SK-MEL-5 (cell line): Measurements from ENCODE around the gene APLF. TPM values are rescaled to one million over a fixed set of nuclear protein-coding genes. Genes with fewer than 3 reads are reported as not detected.
A peak's percentile ranks its signal among the peaks of the same experiment; 100 is the strongest.
"Not testable (repeated sequence)": the region's sequence is repeated elsewhere in the genome, so short reads cannot be mapped to it uniquely, and the experiment has no call there.

Experiments used
- DNase-seq: peaks from one replicate; pipeline ENCODE4 v3.0.0-alpha.2; 2016; ENCODE audit warnings: low read depth, low spot score
- in situ Hi-C: cut with HindIII; loops from 2 replicates; pipeline ENCODE4 v1.10.0; 2016; ENCODE audit warnings: low sequenced_read_pairs, high pct_unique_total_duplicates, low pct_unique_long_range_greater_than_20kb
- total RNA-seq: library from RNA; depleted of rRNA; stranded (reverse); fragments of >200 nt; shearing (Covaris generic); gene quantifications from 2 replicates; pipeline ENCODE4 v1.2.3, GENCODE V29; 2014

APLF gene
- total RNA-seq, 1 experiment from 2014 or later, result 6.4 TPM

DNA sequence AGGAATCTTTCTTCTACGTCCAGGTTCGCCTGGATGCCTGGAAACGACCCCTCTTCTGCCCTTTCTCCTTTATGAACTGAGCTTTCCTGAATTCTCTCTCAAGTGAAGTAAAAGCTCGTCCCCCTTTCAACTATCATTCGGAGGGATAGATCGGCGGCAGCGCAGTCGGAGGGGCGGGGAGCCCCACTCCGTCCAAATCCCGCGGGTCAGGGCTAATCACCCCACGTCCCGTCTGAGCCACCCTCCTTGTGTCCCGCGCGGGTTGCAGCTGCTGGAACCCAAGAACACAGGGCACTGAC, 658 bp upstream of the APLF start:
- in situ Hi-C loops, result no loop called here
- no peak for DNase-seq

DNA sequence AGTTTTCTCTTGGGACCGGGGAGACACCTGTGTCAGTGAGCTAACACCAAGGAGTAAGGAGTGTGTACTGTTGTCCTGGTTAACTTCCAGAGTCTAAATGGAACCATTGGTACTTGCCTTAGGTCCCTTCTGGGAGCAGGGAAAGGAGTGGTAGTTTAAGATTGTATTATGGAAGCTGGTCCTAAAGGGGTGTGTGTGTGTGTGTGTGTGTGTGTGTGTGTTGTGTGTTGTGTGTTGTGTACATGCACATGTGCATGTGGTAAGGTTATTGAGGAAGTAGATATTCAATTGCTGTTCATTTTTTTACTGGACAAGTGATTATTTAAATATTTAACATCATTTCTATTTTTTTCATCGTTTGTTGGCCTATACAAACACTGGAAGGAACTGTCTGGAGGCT, 1.4 kb downstream of the APLF start:
- no peak for DNase-seq
- in situ Hi-C loops, result no loop called here

- in situ Hi-C loops, result no loop called here
- no peak for DNase-seq
Measured at GRCh38 chr2:68469935-68470334, 2.5 kb downstream of the APLF start.

- in situ Hi-C loops, result no loop called here
- no peak for DNase-seq
Measured at GRCh38 chr2:68471385-68471784, 4.0 kb downstream of the APLF start.

DNA sequence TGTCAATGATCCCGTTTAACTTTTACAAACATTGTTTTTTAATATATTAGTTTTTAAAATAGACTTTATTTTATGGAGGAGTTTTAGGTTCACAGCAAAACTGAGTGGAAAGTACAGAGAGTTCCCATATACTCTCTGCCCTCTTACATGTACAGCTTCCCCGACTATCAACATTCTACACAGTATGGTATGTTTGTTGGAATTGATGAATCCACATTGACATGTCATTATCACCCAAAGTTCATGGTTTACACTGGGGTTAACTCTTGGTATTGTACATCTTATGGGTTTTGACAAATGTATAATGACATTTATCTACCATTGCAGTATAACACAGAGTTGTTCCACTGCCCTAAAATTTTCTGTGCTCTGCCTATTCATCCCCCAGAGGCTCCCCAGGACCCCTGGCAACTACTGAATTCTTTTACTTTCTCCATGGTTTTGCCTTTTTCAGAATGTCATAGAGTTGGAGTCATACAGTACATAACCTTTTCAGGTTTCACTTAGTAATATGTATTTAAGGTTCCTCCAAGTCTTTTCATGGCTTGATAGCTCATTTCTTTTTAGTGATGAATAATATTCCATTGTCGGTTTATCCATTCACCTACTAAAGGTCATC, 5.5 kb downstream of the APLF start:
- DNase-seq, result no peak
- in situ Hi-C loops, result no loop called here

DNA sequence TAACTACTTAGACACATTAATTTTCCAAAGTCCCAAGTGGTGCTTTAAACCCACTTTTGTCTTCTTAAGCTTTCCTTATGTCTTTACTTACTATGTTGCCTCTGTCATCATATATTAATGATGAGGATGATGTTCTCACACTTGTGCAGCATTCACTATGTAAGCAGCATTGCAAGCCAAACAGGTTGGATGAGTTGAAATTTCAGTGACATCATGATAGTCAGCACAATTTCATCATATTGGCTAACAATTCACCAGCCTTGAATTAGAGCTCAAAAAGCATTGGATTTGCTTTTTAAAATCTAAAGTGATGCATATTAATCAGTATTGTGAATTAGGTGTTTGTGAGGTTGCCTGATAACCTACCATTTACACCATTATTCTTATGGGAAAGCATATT, 7.7 kb downstream of the APLF start:
- in situ Hi-C loops, result no loop called here
- no peak for DNase-seq

- in situ Hi-C loops, result no loop called here
Measured at GRCh38 chr2:68475576-68475975, 8.2 kb downstream of the APLF start.

DNA sequence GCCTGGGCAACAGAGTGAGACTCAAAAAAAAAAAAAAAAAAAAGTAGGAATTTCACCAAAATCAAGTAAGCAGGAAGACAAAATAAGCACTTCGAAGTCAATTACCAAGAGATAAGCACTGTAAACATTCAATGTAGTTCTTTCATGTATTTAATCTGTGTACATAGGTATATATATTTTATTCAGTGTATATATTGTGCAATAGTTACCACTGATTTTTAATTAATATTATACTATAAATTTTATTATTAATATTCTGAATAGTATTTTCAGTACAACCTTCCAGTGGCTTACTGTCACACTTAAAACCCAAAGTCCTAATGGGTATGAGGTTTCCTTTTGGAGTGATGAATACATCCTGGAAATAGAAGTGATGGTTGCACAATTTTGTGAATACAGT, 9.1 kb downstream of the APLF start:
- no peak for DNase-seq
- in situ Hi-C loops, result no loop called here

More at GRCh38 chr2:68475576-68475975, 8.2 kb downstream of the APLF start:
- no peak for DNase-seq

DNA sequence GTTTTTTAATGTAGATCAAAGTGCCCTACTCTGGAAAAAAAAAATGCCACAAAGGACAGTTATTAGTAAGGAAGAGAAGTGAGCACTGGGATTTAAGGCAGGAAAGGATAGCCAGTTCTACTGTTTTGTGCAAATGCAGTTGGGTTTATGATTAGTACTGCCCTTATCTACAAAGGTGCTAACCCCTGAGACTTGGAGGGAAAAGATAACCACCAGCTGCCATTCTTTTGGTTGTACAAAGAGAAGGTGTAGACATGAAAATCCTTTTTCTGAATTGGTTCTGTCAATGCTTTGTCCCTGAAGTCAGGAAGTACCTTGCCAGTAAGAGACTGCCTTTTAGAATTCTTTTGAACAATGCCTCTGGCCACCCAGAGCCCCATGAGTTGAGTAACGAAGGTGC, 11.3 kb downstream of the APLF start:
- in situ Hi-C loops, result no loop called here

GRCh38 chr2:68482296-68482820, 15.0 kb downstream of the APLF start:
- in situ Hi-C loops, result no loop called here
- DNase-seq, result no peak

More for the DNA sequence above, 11.3 kb downstream of the APLF start:
- no peak for DNase-seq

- DNase-seq, result no peak
- in situ Hi-C loops, result no loop called here
Measured at GRCh38 chr2:68483011-68483410, 15.6 kb downstream of the APLF start.

DNA sequence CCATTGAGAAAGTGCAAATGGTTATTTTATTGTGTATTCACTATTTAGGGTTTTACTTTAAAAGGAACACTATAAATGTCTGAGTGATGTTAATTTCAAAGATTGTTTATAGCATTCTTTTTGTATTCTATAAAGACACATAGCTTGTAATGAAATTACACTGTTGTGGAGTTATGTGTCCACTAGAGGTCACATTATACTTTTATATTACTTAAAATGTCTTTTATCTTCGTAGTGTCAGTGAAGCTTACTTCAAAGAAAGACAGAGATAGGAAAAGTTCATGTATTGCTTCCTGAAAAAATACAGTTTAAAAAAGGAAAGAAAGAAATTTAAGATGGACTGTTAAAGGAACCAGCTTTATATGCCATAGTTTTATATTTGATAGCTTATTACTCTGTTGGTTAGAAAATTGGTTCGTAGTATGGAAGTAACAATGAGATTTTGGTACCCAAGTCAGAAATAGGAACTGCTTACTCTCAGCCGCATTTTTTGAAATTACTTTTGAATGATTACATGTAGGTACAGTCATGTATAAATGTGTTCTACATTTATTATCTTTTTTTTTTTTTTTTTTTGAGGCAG, 20.5 kb downstream of the APLF start:
- peak; percentile 65 for DNase-seq
- in situ Hi-C loops, result no loop called here

GRCh38 chr2:68488605-68489004, 21.2 kb downstream of the APLF start:
- DNase-seq, in situ Hi-C loops: not testable (repeated sequence)

DNA sequence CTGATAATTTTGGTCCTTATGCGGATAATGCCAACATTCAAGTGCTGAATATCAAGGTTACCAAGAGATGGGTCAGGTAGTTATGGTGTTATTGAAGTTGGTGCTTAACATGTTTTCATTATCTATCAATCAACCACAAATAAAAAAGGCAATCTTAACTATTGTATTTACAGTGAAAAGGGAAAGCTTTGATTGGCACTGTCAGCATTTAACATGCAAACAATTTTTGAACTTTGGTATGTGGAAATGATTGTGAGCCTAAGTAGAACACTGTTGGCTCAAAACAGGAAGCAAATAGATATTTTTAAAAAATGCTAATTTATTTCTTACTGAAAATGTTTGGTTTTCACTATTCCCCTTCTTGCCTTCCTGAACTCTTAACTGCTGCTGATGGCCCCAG, 21.9 kb downstream of the APLF start:
- no peak for DNase-seq
- in situ Hi-C loops, result no loop called here

GRCh38 chr2:68491582-68491981, 24.2 kb downstream of the APLF start:
- in situ Hi-C loops, result no loop called here

GRCh38 chr2:68499133-68499532, 31.7 kb downstream of the APLF start:
- in situ Hi-C loops, result no loop called here
- no peak for DNase-seq

More at GRCh38 chr2:68491582-68491981, 24.2 kb downstream of the APLF start:
- no peak for DNase-seq

DNA sequence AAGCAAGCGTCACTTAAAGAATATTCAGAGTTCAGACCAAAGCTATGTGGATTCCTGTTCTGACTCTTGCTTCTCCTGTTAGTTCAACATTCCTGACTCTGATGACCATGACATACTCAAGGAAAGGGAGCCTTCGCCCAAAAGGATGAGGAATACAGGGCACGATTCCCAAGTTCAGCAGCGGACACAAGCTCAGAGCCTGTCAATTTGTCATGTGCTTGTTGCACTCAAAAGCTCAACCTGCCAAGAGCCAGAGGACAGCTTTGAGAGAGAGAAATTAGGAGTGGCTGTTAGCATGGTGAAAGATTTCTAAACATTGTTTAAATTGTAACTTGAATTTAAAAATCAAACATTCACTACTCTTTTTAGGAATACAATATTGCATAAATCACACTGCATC, 33.3 kb downstream of the APLF start:
- no peak for DNase-seq
- in situ Hi-C loops, result no loop called here

DNA sequence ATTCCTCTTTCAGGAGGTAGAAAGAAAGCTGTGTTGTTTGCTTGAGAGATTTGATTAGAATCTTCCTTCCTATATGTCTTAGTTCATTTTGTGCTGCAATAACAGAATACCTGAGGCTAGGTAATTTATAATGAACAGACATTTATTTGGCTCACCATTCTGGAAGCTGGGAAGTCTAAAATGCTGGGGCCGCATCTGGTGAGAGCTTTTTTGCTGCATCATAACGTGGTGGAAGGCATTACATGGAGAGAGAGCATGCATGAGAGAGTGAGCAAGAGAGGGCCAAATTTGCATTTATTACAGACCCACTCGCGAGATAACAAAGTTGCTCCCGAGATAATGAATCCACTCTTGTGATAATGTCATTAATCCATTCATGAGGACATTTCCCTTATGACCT, 34.4 kb downstream of the APLF start:
- DNase-seq, result no peak
- in situ Hi-C loops, result no loop called here

- in situ Hi-C loops, result no loop called here
- no peak for DNase-seq
Measured at GRCh38 chr2:68505603-68506159, 38.3 kb downstream of the APLF start.
